PC-9 (cell line): Measurements from ENCODE around the gene PIK3C2A. TPM values are rescaled to one million over a fixed set of nuclear protein-coding genes. Genes with fewer than 3 reads are reported as not detected.

Experiments
- BruUV-seq: library from RNA; stranded (reverse); fragments of 400-500 nt; replicated peaks from 2 replicates; lab custom pipeline; 2021; lab: Mats Ljungman, UMichigan
- CTCF ChIA-PET: fragments of 300-600 bp; sonication (Branson Sonifier 250); formaldehyde crosslinking; loops from one replicate; lab custom pipeline; 2022; ENCODE audit warnings: antibody characterized with exemption; lab: Charles Lee
- POLR2A ChIA-PET: fragments of 300-600 bp; sonication (Branson Sonifier 250); formaldehyde crosslinking; loops from one replicate; lab custom pipeline; 2022; ENCODE audit warnings: antibody characterized with exemption; ENCODE audit not compliant: unreplicated experiment; lab: Charles Lee
- DNase-seq, 2 experiments: peaks; one replicate each; pipeline versions ENCODE4 v3.0.0 to v3.0.0-alpha.2; 2015 to 2022; ENCODE audit warnings: mixed read lengths in 1 of 2
- H2AFZ ChIP-seq: fragments of 200-600 bp; sonication (generic); 2 replicates; pipeline ENCODE4 v1.8.1; 2017; ENCODE audit warnings: antibody characterized with exemption
- H3F3A ChIP-seq: fragments of 200-600 bp; sonication (generic); 2 replicates; pipeline ENCODE4 v1.8.1; 2017; ENCODE audit warnings: antibody characterized with exemption, mild to moderate bottlenecking, low read depth; ENCODE audit not compliant: insufficient read depth
- H3K27ac ChIP-seq: fragments of 200-600 bp; sonication (generic); 2 replicates; pipeline ENCODE4 v1.6.1; 2016; ENCODE audit warnings: mixed run types
- H3K27me3 ChIP-seq: fragments of 200-600 bp; sonication (generic); 2 replicates; pipeline ENCODE4 v1.6.1; 2016; ENCODE audit warnings: low read depth, mixed run types; ENCODE audit not compliant: insufficient read depth
- H3K36me3 ChIP-seq: fragments of 200-600 bp; sonication (generic); 2 replicates; pipeline ENCODE4 v1.6.1; 2016; ENCODE audit warnings: low read depth, mixed run types
- H3K4me1 ChIP-seq: fragments of 200-600 bp; sonication (generic); replicated peaks from 2 replicates; pipeline ENCODE4 v1.6.1; 2016; ENCODE audit warnings: mixed run types; ENCODE audit not compliant: insufficient read depth
- H3K4me2 ChIP-seq: fragments of 200-600 bp; sonication (generic); 2 replicates; pipeline ENCODE4 v1.6.1; 2017; ENCODE audit warnings: mixed run types
- H3K4me3 ChIP-seq: fragments of 200-600 bp; sonication (generic); 2 replicates; pipeline ENCODE4 v1.6.1; 2016; ENCODE audit warnings: mixed run types
- H3K79me2 ChIP-seq: fragments of 200-600 bp; sonication (generic); 2 replicates; pipeline ENCODE4 v1.6.1; 2017; ENCODE audit warnings: low read depth, mixed run types
- H3K9me2 ChIP-seq: fragments of 200-600 bp; sonication (generic); 2 replicates; pipeline ENCODE4 v1.8.1; 2017; ENCODE audit warnings: mild to moderate bottlenecking; ENCODE audit not compliant: insufficient read depth
- H3K9me3 ChIP-seq: fragments of 200-600 bp; sonication (generic); 2 replicates; pipeline ENCODE4 v1.8.1; 2016; ENCODE audit warnings: low read depth; ENCODE audit not compliant: insufficient read depth
- H4K20me1 ChIP-seq: fragments of 200-600 bp; sonication (generic); 2 replicates; pipeline ENCODE4 v1.8.1; 2017; ENCODE audit not compliant: insufficient read depth
- CTCF ChIP-seq: fragments of 200-600 bp; sonication (generic); conservative IDR thresholded peaks from 2 replicates; pipeline ENCODE4 v1.6.1; 2017; ENCODE audit warnings: mixed run types, antibody characterized with exemption, mild to moderate bottlenecking, moderate library complexity
- EZH2 ChIP-seq: fragments of 200-600 bp; sonication (generic); IDR thresholded peaks from 2 replicates; pipeline ENCODE4 v1.8.0; 2017; ENCODE audit warnings: antibody characterized with exemption, low read depth
- intact Hi-C: fragments of 100-400 bp; cut with micrococcal nuclease; formaldehyde crosslinking; loops from one replicate; pipeline ENCODE4 v1.10.0; 2022; ENCODE audit not compliant: unreplicated experiment
- total RNA-seq: library from RNA; stranded (reverse); gene quantifications from 2 replicates; pipeline ENCODE4 v1.2.3, GENCODE V29; 2021

PIK3C2A gene
- total RNA-seq, 1 experiment from 2014 or later = 70.7 TPM

- ChIA-PET CTCF (no interaction called here), POLR2A (no interaction called here)
- Histone ChIP-seq H3K4me3 (no peak overlapping the region), H3K4me2 (no peak overlapping the region), H4K20me1 (no peaks in the 10 kb centered on the region; the same call in 1 of the 2 replicates), H3F3A (no peaks in the 10 kb centered on the region), H3K27ac (no peak overlapping the region), H3K79me2 (peaks cover 27% of the 10 kb centered on the region), H3K27me3 (no peaks in the 10 kb centered on the region), H3K36me3 (no peaks in the 10 kb centered on the region), H3K9me2 (no peaks in the 10 kb centered on the region), H2AFZ (no peak overlapping the region), H3K9me3 (no peaks in the 10 kb centered on the region), H3K4me1 (no peaks in the 10 kb centered on the region)
- intact Hi-C loops = no loop called here
- TF ChIP-seq CTCF (no peak), EZH2 (no peak)
- BruUV-seq = no TSS peak
- no peak for DNase-seq
Measured at GRCh38 chr11:17179970-17180369, 27.8 kb downstream of the PIK3C2A start.

GRCh38 chr11:17173332-17173731 is 34.5 kb downstream of the PIK3C2A start:
- H3K27me3 ChIP-seq = no peaks in the 10 kb centered on the region
- POLR2A ChIA-PET = no interaction called here

GRCh38 chr11:17171916-17172315 is 35.9 kb downstream of the PIK3C2A start:
- Histone ChIP-seq H3K4me2 (0 out of 2 replicates have a peak overlapping the region, but pooled peaks have one; percentile 8), H3K79me2 (peaks cover 25% of the 10 kb centered on the region), H4K20me1 (peaks cover 3% of the 10 kb centered on the region; the same call in 1 of the 2 replicates), H3K36me3 (peaks cover 12% of the 10 kb centered on the region; the same call in 1 of the 2 replicates), H3K4me1 (peaks cover 13% of the 10 kb centered on the region; the same call in 1 of the 2 replicates), H3K9me2 (no peaks in the 10 kb centered on the region), H3K4me3 (no peak overlapping the region), H3F3A (no peaks in the 10 kb centered on the region), H3K27me3 (no peaks in the 10 kb centered on the region), H3K27ac (no peak overlapping the region), H2AFZ (no peak overlapping the region), H3K9me3 (no peaks in the 10 kb centered on the region)
- no peak for DNase-seq
- no peak for TF ChIP-seq EZH2
- BruUV-seq = no TSS peak
- CTCF ChIA-PET = no interaction called here
- POLR2A ChIA-PET = no interaction called here
- intact Hi-C loops = no loop called here

More at GRCh38 chr11:17173332-17173731, 34.5 kb downstream of the PIK3C2A start:
- Histone ChIP-seq H3K36me3 (peaks cover 12% of the 10 kb centered on the region; the same call in 1 of the 2 replicates), H3K4me2 (no peak overlapping the region), H4K20me1 (peaks cover 3% of the 10 kb centered on the region; the same call in 1 of the 2 replicates), H3K27ac (no peak overlapping the region), H3K79me2 (peaks cover 22% of the 10 kb centered on the region; the same call in 1 of the 2 replicates), H3K4me1 (peaks cover 13% of the 10 kb centered on the region; the same call in 1 of the 2 replicates), H3K4me3 (no peak overlapping the region), H2AFZ (no peak overlapping the region), H3K9me3 (no peaks in the 10 kb centered on the region), H3K9me2 (no peaks in the 10 kb centered on the region), H3F3A (no peaks in the 10 kb centered on the region)
- no TSS peak for BruUV-seq
- CTCF ChIA-PET = no interaction called here
- DNase-seq = no peak
- no peak for TF ChIP-seq CTCF
- no peak for TF ChIP-seq EZH2
- intact Hi-C loops = no loop called here
